Measurements from ENCODE around the gene KLHL29. TPM values are rescaled to one million over a fixed set of nuclear protein-coding genes. Genes with fewer than 3 reads are reported as not detected.

The KLHL29 gene
- total RNA-seq, 6 experiments from 2014 or later, result 1.2 to 10.2 (median 6.4) TPM

- ATAC-seq (no peak), DNase-seq (no peak)
- WGBS (ENCODE audit: insufficient coverage, low coverage, low lambda C conversion rate, missing lambda C conversion rate), result 83% methylated on average over 1 of the region's 4 CpGs
- Histone ChIP-seq H3K36me3 (no peaks in the 10 kb centered on the region), H3K27ac (no peak overlapping the region), H3K4me3 (no peak overlapping the region), H3K4me1 (no peaks in the 10 kb centered on the region), H3K27me3 (no peaks in the 10 kb centered on the region), H3K9me3 (no peaks in the 10 kb centered on the region)
- intact Hi-C loops (cut with DNase I), result no loop called here
- TF ChIP-seq CTCF (IDR thresholded peaks at IDR 0.05) (no peak), POLR2A (IDR thresholded peaks at IDR 0.05) (no peak)
Measured at GRCh38 chr2:23588106-23588505, 203.1 kb downstream of the KLHL29 start.

- intact Hi-C loops (cut with DNase I), result no loop called here
- Histone ChIP-seq H3K27ac (no peak overlapping the region), H3K36me3 (no peaks in the 10 kb centered on the region), H3K27me3 (no peaks in the 10 kb centered on the region), H3K4me3 (no peak overlapping the region), H3K4me1 (no peaks in the 10 kb centered on the region), H3K9me3 (no peaks in the 10 kb centered on the region)
- no peak for ATAC-seq
- DNase-seq, result no peak
- TF ChIP-seq POLR2A (IDR thresholded peaks at IDR 0.05), result no peak
- WGBS (ENCODE audit: insufficient coverage, low coverage, low lambda C conversion rate, missing lambda C conversion rate), result 84% methylated on average over 10 of the region's 18 CpGs
Measured at GRCh38 chr2:23588508-23589201, 203.7 kb downstream of the KLHL29 start.

- H3K4me1 ChIP-seq, result no peaks in the 10 kb centered on the region
- 90% methylated on average over 3 of the region's 9 CpGs for WGBS (ENCODE audit: insufficient coverage, low coverage, low lambda C conversion rate, missing lambda C conversion rate)
- H3K36me3 ChIP-seq, result no peaks in the 10 kb centered on the region
- no peaks in the 10 kb centered on the region for H3K27me3 ChIP-seq
- no peak for TF ChIP-seq CTCF (IDR thresholded peaks at IDR 0.05)
- no peak for TF ChIP-seq POLR2A (IDR thresholded peaks at IDR 0.05)
- intact Hi-C loops (cut with DNase I), result no loop called here
- H3K9me3 ChIP-seq, result no peaks in the 10 kb centered on the region
- no peak overlapping the region for H3K27ac ChIP-seq
- no peak overlapping the region for H3K4me3 ChIP-seq
- ATAC-seq (no peak), DNase-seq (no peak)
Measured at GRCh38 chr2:23589220-23589647, 204.3 kb downstream of the KLHL29 start.

GRCh38 chr2:23589739-23590138 is 204.8 kb downstream of the KLHL29 start:
- WGBS (ENCODE audit: insufficient coverage, low coverage, low lambda C conversion rate, missing lambda C conversion rate), result 86% methylated on average over 1 of the region's 2 CpGs
- intact Hi-C loops (cut with DNase I), result no loop called here
- Histone ChIP-seq H3K36me3 (no peaks in the 10 kb centered on the region), H3K4me3 (no peak overlapping the region), H3K27ac (no peak overlapping the region), H3K9me3 (no peaks in the 10 kb centered on the region), H3K27me3 (no peaks in the 10 kb centered on the region), H3K4me1 (no peaks in the 10 kb centered on the region)
- DNase-seq, result no peak
- ATAC-seq, result no peak
- no peak for TF ChIP-seq POLR2A (IDR thresholded peaks at IDR 0.05)
- no peak for TF ChIP-seq CTCF (IDR thresholded peaks at IDR 0.05)

GRCh38 chr2:23590241-23590869 is 205.4 kb downstream of the KLHL29 start:
- intact Hi-C loops (cut with DNase I), result no loop called here
- Histone ChIP-seq H3K36me3 (no peaks in the 10 kb centered on the region), H3K9me3 (no peaks in the 10 kb centered on the region), H3K27me3 (no peaks in the 10 kb centered on the region), H3K4me3 (no peak overlapping the region), H3K4me1 (no peaks in the 10 kb centered on the region), H3K27ac (no peak overlapping the region)
- no peak for TF ChIP-seq POLR2A (IDR thresholded peaks at IDR 0.05)
- no peak for TF ChIP-seq CTCF (IDR thresholded peaks at IDR 0.05)
- ATAC-seq, result no peak
- DNase-seq, result no peak
- 86% methylated on average over 11 of the region's 14 CpGs for WGBS (ENCODE audit: insufficient coverage, low coverage, low lambda C conversion rate, missing lambda C conversion rate)
